GM23338 (cell line): Measurements from ENCODE around the gene DDX19B. TPM values are rescaled to one million over a fixed set of nuclear protein-coding genes. Genes with fewer than 3 reads are reported as not detected.

Source experiments
- CREB1 ChIP-seq: fragments of 250-450 bp; sonication (Bioruptor Pico); IDR thresholded peaks from 2 replicates; pipeline ENCODE4 v1.5.0; 2020; ENCODE audit warnings: low read depth, mild to moderate bottlenecking, moderate library complexity
- EZH2 ChIP-seq: fragments of 200-600 bp; sonication (generic); IDR thresholded peaks from one replicate; pipeline ENCODE4 v1.8.0; 2017; ENCODE audit warnings: antibody characterized with exemption, mild to moderate bottlenecking, low read depth; ENCODE audit not compliant: unreplicated experiment
- EZH2phosphoT487 ChIP-seq: fragments of 200-600 bp; sonication (generic); IDR thresholded peaks from one replicate; pipeline ENCODE4 v1.8.1; 2018; ENCODE audit warnings: antibody characterized with exemption; ENCODE audit not compliant: unreplicated experiment
- JUNB ChIP-seq: IDR thresholded peaks from one replicate; pipeline ENCODE4 v1.6.1; 2016; ENCODE audit warnings: antibody characterized with exemption; ENCODE audit not compliant: unreplicated experiment
- ZNF114 ChIP-seq: fragments of 250-450 bp; sonication (Bioruptor Pico); IDR thresholded peaks from 2 replicates; pipeline ENCODE4 v1.5.0; 2020; ENCODE audit warnings: mild to moderate bottlenecking, moderate library complexity
- ZNF331 ChIP-seq: fragments of 250-450 bp; sonication (Bioruptor Pico); IDR thresholded peaks from 2 replicates; pipeline ENCODE4 v1.5.0; 2020; ENCODE audit warnings: low read depth, mild to moderate bottlenecking, moderate library complexity
- polyA plus RNA-seq: library from polyadenylated mRNA; unstranded; fragments of >200 nt; fragmentation: Nextera tagmentation; extraction: Ambion mirVana; gene quantifications from 2 replicates; pipeline ENCODE4 v1.2.1, GENCODE V29; 2016
- total RNA-seq: library from RNA; depleted of rRNA; stranded (reverse); fragments of >200 nt; shearing (Covaris generic); gene quantifications from 2 replicates; pipeline ENCODE4 v1.2.3, GENCODE V29; 2014
- TF ChIP-seq, protein P1 (sequence below): fragments of 250-450 bp; sonication (Bioruptor Pico); IDR thresholded peaks from 2 replicates; pipeline ENCODE4 v1.5.0; 2020; ENCODE audit warnings: mild to moderate bottlenecking, moderate library complexity
- TF ChIP-seq, protein P2 (sequence below): IDR thresholded peaks from 2 replicates; pipeline ENCODE4 v1.6.1; 2016; ENCODE audit warnings: antibody characterized with exemption
- TF ChIP-seq, protein P3 (sequence below): IDR thresholded peaks from one replicate; pipeline ENCODE4 v1.6.1; 2018; ENCODE audit warnings: antibody characterized with exemption; ENCODE audit not compliant: unreplicated experiment

DDX19B gene
- total and polyA plus RNA-seq, 2 experiments from 2014 or later = 42.2 to 45.8 TPM

DNA sequence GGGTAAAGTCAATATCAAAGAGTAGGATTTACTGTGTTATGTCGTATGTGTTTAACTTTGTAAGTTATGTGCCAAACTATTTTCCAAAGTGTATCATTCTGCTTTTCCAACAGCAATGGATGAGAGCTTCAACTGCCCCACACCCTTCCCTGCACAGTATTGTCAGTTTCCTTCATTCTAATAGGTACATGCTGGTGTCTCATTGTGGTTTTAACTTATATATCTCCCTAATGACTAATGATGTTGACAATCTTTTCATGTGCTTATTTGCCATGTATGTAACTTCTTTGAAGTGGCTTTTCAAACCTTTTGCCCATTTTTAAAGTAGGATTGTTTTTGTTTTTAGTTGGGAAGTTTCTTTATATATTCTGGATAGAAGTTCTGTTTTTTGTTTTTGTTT is 3.8 kb downstream of the DDX19B start (continued):
- TF ChIP-seq, protein P1, sequence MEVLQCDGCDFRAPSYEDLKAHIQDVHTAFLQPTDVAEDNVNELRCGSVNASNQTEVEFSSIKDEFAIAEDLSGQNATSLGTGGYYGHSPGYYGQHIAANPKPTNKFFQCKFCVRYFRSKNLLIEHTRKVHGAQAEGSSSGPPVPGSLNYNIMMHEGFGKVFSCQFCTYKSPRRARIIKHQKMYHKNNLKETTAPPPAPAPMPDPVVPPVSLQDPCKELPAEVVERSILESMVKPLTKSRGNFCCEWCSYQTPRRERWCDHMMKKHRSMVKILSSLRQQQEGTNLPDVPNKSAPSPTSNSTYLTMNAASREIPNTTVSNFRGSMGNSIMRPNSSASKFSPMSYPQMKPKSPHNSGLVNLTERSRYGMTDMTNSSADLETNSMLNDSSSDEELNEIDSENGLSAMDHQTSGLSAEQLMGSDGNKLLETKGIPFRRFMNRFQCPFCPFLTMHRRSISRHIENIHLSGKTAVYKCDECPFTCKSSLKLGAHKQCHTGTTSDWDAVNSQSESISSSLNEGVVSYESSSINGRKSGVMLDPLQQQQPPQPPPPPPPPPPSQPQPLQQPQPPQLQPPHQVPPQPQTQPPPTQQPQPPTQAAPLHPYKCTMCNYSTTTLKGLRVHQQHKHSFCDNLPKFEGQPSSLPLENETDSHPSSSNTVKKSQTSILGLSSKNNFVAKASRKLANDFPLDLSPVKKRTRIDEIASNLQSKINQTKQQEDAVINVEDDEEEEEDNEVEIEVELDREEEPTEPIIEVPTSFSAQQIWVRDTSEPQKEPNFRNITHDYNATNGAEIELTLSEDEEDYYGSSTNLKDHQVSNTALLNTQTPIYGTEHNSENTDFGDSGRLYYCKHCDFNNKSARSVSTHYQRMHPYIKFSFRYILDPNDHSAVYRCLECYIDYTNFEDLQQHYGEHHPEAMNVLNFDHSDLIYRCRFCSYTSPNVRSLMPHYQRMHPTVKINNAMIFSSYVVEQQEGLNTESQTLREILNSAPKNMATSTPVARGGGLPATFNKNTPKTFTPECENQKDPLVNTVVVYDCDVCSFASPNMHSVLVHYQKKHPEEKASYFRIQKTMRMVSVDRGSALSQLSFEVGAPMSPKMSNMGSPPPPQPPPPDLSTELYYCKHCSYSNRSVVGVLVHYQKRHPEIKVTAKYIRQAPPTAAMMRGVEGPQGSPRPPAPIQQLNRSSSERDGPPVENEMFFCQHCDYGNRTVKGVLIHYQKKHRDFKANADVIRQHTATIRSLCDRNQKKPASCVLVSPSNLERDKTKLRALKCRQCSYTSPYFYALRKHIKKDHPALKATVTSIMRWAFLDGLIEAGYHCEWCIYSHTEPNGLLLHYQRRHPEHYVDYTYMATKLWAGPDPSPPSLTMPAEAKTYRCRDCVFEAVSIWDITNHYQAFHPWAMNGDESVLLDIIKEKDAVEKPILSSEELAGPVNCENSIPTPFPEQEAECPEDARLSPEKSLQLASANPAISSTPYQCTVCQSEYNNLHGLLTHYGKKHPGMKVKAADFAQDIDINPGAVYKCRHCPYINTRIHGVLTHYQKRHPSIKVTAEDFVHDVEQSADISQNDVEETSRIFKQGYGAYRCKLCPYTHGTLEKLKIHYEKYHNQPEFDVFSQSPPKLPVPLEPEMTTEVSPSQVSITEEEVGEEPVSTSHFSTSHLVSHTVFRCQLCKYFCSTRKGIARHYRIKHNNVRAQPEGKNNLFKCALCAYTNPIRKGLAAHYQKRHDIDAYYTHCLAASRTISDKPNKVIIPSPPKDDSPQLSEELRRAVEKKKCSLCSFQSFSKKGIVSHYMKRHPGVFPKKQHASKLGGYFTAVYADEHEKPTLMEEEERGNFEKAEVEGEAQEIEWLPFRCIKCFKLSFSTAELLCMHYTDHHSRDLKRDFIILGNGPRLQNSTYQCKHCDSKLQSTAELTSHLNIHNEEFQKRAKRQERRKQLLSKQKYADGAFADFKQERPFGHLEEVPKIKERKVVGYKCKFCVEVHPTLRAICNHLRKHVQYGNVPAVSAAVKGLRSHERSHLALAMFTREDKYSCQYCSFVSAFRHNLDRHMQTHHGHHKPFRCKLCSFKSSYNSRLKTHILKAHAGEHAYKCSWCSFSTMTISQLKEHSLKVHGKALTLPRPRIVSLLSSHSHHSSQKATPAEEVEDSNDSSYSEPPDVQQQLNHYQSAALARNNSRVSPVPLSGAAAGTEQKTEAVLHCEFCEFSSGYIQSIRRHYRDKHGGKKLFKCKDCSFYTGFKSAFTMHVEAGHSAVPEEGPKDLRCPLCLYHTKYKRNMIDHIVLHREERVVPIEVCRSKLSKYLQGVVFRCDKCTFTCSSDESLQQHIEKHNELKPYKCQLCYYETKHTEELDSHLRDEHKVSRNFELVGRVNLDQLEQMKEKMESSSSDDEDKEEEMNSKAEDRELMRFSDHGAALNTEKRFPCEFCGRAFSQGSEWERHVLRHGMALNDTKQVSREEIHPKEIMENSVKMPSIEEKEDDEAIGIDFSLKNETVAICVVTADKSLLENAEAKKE = no peak
- no peak for TF ChIP-seq EZH2phosphoT487
- TF ChIP-seq, protein P2, sequence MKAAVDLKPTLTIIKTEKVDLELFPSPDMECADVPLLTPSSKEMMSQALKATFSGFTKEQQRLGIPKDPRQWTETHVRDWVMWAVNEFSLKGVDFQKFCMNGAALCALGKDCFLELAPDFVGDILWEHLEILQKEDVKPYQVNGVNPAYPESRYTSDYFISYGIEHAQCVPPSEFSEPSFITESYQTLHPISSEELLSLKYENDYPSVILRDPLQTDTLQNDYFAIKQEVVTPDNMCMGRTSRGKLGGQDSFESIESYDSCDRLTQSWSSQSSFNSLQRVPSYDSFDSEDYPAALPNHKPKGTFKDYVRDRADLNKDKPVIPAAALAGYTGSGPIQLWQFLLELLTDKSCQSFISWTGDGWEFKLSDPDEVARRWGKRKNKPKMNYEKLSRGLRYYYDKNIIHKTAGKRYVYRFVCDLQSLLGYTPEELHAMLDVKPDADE = no peak
- TF ChIP-seq CREB1 (CRISPR knock-in tag) = no peak
- TF ChIP-seq, protein P3, sequence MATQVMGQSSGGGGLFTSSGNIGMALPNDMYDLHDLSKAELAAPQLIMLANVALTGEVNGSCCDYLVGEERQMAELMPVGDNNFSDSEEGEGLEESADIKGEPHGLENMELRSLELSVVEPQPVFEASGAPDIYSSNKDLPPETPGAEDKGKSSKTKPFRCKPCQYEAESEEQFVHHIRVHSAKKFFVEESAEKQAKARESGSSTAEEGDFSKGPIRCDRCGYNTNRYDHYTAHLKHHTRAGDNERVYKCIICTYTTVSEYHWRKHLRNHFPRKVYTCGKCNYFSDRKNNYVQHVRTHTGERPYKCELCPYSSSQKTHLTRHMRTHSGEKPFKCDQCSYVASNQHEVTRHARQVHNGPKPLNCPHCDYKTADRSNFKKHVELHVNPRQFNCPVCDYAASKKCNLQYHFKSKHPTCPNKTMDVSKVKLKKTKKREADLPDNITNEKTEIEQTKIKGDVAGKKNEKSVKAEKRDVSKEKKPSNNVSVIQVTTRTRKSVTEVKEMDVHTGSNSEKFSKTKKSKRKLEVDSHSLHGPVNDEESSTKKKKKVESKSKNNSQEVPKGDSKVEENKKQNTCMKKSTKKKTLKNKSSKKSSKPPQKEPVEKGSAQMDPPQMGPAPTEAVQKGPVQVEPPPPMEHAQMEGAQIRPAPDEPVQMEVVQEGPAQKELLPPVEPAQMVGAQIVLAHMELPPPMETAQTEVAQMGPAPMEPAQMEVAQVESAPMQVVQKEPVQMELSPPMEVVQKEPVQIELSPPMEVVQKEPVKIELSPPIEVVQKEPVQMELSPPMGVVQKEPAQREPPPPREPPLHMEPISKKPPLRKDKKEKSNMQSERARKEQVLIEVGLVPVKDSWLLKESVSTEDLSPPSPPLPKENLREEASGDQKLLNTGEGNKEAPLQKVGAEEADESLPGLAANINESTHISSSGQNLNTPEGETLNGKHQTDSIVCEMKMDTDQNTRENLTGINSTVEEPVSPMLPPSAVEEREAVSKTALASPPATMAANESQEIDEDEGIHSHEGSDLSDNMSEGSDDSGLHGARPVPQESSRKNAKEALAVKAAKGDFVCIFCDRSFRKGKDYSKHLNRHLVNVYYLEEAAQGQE = no peak
- TF ChIP-seq JUNB = no peak
- no peak for TF ChIP-seq ZNF114 (CRISPR knock-in tag)
- TF ChIP-seq EZH2 = no peak
- no peak for TF ChIP-seq ZNF331 (CRISPR knock-in tag)
